Astrocyte (in vitro differentiated cells and primary cell): ENCODE results near the gene STK4. TPM values are rescaled to one million over a fixed set of nuclear protein-coding genes. Genes with fewer than 3 reads are reported as not detected.

ENCODE experiments used
- DNase-seq: peaks from one replicate; pipeline ENCODE4 v3.0.0-alpha.2; 2010; ENCODE audit warnings: low read depth
- FAIRE-seq: peaks from 2 replicates; lab custom pipeline; 2011; peaks lifted over from hg19 to GRCh38; lab: Jason Lieb, UNC
- H2AFZ ChIP-seq: 2 replicates; pipeline ENCODE4 v1.6.0; 2012; ENCODE audit warnings: low read depth, low read length, inconsistent platforms
- H3K27ac ChIP-seq: 2 replicates; pipeline ENCODE4 v1.5.1; 2011; ENCODE audit warnings: low read depth, low read length, inconsistent platforms
- H3K27me3 ChIP-seq: 2 replicates; pipeline ENCODE4 v1.6.0; 2011; ENCODE audit warnings: low read length, inconsistent platforms; ENCODE audit not compliant: insufficient read depth
- H3K36me3 ChIP-seq: 2 replicates; pipeline ENCODE4 v1.5.1; 2011; ENCODE audit warnings: low read length, inconsistent platforms; ENCODE audit not compliant: insufficient read depth
- H3K4me1 ChIP-seq: 2 replicates; pipeline ENCODE4 v1.5.1; 2011; ENCODE audit warnings: low read length, inconsistent platforms; ENCODE audit not compliant: insufficient read depth
- H3K4me2 ChIP-seq: 2 replicates; pipeline ENCODE4 v1.6.0; 2012; ENCODE audit warnings: low read length, inconsistent platforms
- H3K4me3 ChIP-seq: 2 replicates; pipeline ENCODE4 v1.5.1; 2011; ENCODE audit warnings: low read depth, mild to moderate bottlenecking, low read length, inconsistent platforms; ENCODE audit not compliant: insufficient read depth
- H3K79me2 ChIP-seq: 2 replicates; pipeline ENCODE4 v1.6.0; 2012; ENCODE audit warnings: mild to moderate bottlenecking, low read length, inconsistent platforms; ENCODE audit not compliant: insufficient read depth
- H3K9ac ChIP-seq: 2 replicates; pipeline ENCODE4 v1.6.0; 2012; ENCODE audit warnings: mild to moderate bottlenecking, low read length, inconsistent platforms
- H3K9me3 ChIP-seq: 2 replicates; pipeline ENCODE4 v1.5.1; 2012; ENCODE audit warnings: low read depth, mild to moderate bottlenecking, low read length, inconsistent platforms; ENCODE audit not compliant: insufficient read depth
- H4K20me1 ChIP-seq: 2 replicates; pipeline ENCODE4 v1.6.0; 2012; ENCODE audit warnings: low read length, inconsistent platforms; ENCODE audit not compliant: insufficient read depth
- H3K27ac Mint-ChIP-seq: one replicate; pipeline ENCODE4 v1.8.0; 2021; ENCODE audit warnings: mild to moderate bottlenecking, mixed read lengths; ENCODE audit not compliant: unreplicated experiment
- H3K27me3 Mint-ChIP-seq: one replicate; pipeline ENCODE4 v1.8.0; 2021; ENCODE audit warnings: low read depth, mixed read lengths; ENCODE audit not compliant: unreplicated experiment
- H3K36me3 Mint-ChIP-seq: one replicate; pipeline ENCODE4 v1.8.0; 2021; ENCODE audit warnings: low read depth, mixed read lengths; ENCODE audit not compliant: unreplicated experiment
- H3K4me1 Mint-ChIP-seq: one replicate; pipeline ENCODE4 v1.8.0; 2021; ENCODE audit warnings: low read depth, mixed read lengths; ENCODE audit not compliant: unreplicated experiment
- H3K4me3 Mint-ChIP-seq: one replicate; pipeline ENCODE4 v1.8.0; 2021; ENCODE audit warnings: mild to moderate bottlenecking, moderate library complexity, mixed read lengths; ENCODE audit not compliant: unreplicated experiment
- H3K9me3 Mint-ChIP-seq: one replicate; pipeline ENCODE4 v1.8.0; 2021; ENCODE audit warnings: mild to moderate bottlenecking, mixed read lengths; ENCODE audit not compliant: unreplicated experiment
- EZH2 ChIP-seq: IDR thresholded peaks from 2 replicates; pipeline ENCODE4 v1.6.1; 2012; ENCODE audit warnings: mild to moderate bottlenecking, low read length, inconsistent platforms; ENCODE audit not compliant: insufficient read depth
- total RNA-seq: library from RNA; stranded (reverse); gene quantifications from 2 replicates; pipeline ENCODE4 v1.2.1, GENCODE V29; 2021
- TF ChIP-seq, protein P1 (sequence below): IDR thresholded peaks from 2 replicates; pipeline ENCODE4 v1.5.1; 2011; ENCODE audit warnings: low read depth, mild to moderate bottlenecking, inconsistent platforms, low read length, moderate library complexity; ENCODE audit not compliant: insufficient read depth

Gene STK4
- total RNA-seq, 1 donor from 2014 or later: 41.4 TPM

GRCh38 chr20:44958276-44958675 lies 8.0 kb upstream of the STK4 start:
- no peaks in the 10 kb centered on the region for H3K27me3 Mint-ChIP-seq
- Histone ChIP-seq H3K4me1 (peaks cover 33% of the 10 kb centered on the region), H3K4me3 (peak overlapping the region; percentile 82), H4K20me1 (peaks cover 57% of the 10 kb centered on the region), H2AFZ (no peak overlapping the region), H3K27ac (no peak overlapping the region), H3K79me2 (peaks cover 63% of the 10 kb centered on the region), H3K9me3 (no peaks in the 10 kb centered on the region), H3K4me2 (peak overlapping the region; percentile 96), H3K9ac (peak overlapping the region; percentile 88), H3K36me3 (peaks cover 33% of the 10 kb centered on the region), H3K27me3 (no peaks in the 10 kb centered on the region)
- H3K9me3 Mint-ChIP-seq: no peaks in the 10 kb centered on the region
- TF ChIP-seq EZH2: no peak
- TF ChIP-seq, protein P1, sequence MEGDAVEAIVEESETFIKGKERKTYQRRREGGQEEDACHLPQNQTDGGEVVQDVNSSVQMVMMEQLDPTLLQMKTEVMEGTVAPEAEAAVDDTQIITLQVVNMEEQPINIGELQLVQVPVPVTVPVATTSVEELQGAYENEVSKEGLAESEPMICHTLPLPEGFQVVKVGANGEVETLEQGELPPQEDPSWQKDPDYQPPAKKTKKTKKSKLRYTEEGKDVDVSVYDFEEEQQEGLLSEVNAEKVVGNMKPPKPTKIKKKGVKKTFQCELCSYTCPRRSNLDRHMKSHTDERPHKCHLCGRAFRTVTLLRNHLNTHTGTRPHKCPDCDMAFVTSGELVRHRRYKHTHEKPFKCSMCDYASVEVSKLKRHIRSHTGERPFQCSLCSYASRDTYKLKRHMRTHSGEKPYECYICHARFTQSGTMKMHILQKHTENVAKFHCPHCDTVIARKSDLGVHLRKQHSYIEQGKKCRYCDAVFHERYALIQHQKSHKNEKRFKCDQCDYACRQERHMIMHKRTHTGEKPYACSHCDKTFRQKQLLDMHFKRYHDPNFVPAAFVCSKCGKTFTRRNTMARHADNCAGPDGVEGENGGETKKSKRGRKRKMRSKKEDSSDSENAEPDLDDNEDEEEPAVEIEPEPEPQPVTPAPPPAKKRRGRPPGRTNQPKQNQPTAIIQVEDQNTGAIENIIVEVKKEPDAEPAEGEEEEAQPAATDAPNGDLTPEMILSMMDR: no peak
- FAIRE-seq (no peak), DNase-seq (no peak)
- H3K4me3 Mint-ChIP-seq: peak overlapping the region; percentile 97
- no peak overlapping the region for H3K27ac Mint-ChIP-seq
- H3K36me3 Mint-ChIP-seq: peaks cover 27% of the 10 kb centered on the region
- H3K4me1 Mint-ChIP-seq: peaks cover 26% of the 10 kb centered on the region

- Histone ChIP-seq H3K4me2 (peak overlapping the region; percentile 96), H3K4me3 (peak overlapping the region; percentile 82), H4K20me1 (peaks cover 48% of the 10 kb centered on the region), H3K79me2 (peaks cover 55% of the 10 kb centered on the region), H2AFZ (peak overlapping the region; percentile 77), H3K27ac (peak overlapping the region; percentile 84), H3K9ac (peak overlapping the region; percentile 88), H3K27me3 (no peaks in the 10 kb centered on the region), H3K4me1 (peaks cover 33% of the 10 kb centered on the region), H3K9me3 (no peaks in the 10 kb centered on the region), H3K36me3 (peaks cover 24% of the 10 kb centered on the region)
- Mint-ChIP-seq H3K27ac (peak overlapping the region; percentile 2), H3K4me1 (peaks cover 26% of the 10 kb centered on the region), H3K36me3 (peaks cover 20% of the 10 kb centered on the region), H3K27me3 (no peaks in the 10 kb centered on the region), H3K9me3 (no peaks in the 10 kb centered on the region), H3K4me3 (peak overlapping the region; percentile 97)
- no peak for TF ChIP-seq EZH2
- TF ChIP-seq, protein P1: no peak
- FAIRE-seq (no peak), DNase-seq (peak; percentile 58)
Observed at GRCh38 chr20:44959082-44959637, 7.2 kb upstream of the STK4 start.

- peak; percentile 67 for DNase-seq
- Histone ChIP-seq H3K4me2 (peak overlapping the region; percentile 96), H3K9ac (peak overlapping the region; percentile 88), H3K36me3 (peaks cover 19% of the 10 kb centered on the region), H3K4me3 (peak overlapping the region; percentile 82), H3K9me3 (no peaks in the 10 kb centered on the region), H3K27me3 (no peaks in the 10 kb centered on the region), H4K20me1 (peaks cover 47% of the 10 kb centered on the region), H3K4me1 (peaks cover 33% of the 10 kb centered on the region), H3K79me2 (peaks cover 50% of the 10 kb centered on the region), H2AFZ (peak overlapping the region; percentile 77), H3K27ac (peak overlapping the region; percentile 84)
- peak overlapping the region; percentile 26 for H3K27ac Mint-ChIP-seq
- no peaks in the 10 kb centered on the region for H3K27me3 Mint-ChIP-seq
- peaks cover 26% of the 10 kb centered on the region for H3K4me1 Mint-ChIP-seq
- no peak for FAIRE-seq
- H3K9me3 Mint-ChIP-seq: no peaks in the 10 kb centered on the region
- TF ChIP-seq, protein P1: no peak
- TF ChIP-seq EZH2: no peak
- peaks cover 20% of the 10 kb centered on the region for H3K36me3 Mint-ChIP-seq
- peak overlapping the region; percentile 97 for H3K4me3 Mint-ChIP-seq
Observed at GRCh38 chr20:44959638-44960102, 6.6 kb upstream of the STK4 start.
